ENCODE results near the gene PIP5K1B. TPM values are rescaled to one million over a fixed set of nuclear protein-coding genes. Genes with fewer than 3 reads are reported as not detected.

The PIP5K1B gene
- total and polyA plus RNA-seq, 10 of the 15 experiments (the other 5 are each of a cell fraction or from before 2014, with no cell fraction given) = 6.8 to 16.3 (median 10.6) TPM

DNA sequence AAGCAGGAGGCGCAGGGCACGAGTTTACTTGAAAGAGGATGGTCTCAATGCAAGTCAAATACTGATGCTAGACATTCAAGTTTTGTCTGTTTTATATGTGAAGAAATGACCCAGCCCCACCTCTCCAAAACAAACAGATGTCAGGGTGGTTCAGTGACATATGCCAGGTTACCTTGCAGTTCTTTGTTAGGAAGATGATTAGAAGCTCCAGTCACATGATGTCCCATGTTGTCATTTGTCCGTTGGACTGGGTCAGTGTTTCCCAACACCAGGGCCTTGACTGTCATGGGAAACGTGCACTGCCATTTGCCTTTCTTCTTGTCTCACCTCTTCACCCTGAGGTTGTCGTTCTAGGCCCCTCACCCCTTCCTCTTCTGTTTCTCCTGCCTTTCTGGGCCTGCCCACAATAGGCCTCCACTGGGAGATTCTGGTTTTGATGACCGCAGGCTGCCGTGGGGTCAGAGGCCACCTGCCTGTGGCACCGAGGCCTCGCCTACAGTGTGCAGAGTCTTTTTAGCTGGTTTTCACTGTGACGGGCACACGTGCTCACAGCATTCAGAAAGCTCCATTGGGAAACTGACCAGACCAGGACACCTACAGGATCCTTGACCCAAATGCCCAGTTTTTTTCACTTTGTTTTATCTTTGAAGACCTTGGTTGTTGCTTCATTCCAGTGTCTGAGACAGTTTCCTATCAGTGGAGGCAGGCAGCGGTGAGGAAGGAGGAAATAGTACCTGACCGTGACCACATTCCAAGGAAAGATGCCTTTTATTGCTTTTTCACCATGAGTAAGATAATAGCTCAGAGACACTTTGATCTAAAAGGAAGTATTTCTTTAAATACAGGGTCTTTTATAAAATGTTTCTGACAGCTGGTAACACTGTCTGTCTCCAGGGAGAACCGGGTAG lies 123.1 kb downstream of the PIP5K1B start (continued):
- TF ChIP-seq, protein P1, sequence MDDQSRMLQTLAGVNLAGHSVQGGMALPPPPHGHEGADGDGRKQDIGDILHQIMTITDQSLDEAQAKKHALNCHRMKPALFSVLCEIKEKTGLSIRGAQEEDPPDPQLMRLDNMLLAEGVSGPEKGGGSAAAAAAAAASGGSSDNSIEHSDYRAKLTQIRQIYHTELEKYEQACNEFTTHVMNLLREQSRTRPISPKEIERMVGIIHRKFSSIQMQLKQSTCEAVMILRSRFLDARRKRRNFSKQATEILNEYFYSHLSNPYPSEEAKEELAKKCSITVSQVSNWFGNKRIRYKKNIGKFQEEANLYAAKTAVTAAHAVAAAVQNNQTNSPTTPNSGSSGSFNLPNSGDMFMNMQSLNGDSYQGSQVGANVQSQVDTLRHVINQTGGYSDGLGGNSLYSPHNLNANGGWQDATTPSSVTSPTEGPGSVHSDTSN (IDR thresholded peaks at IDR 0.05; ENCODE audit: insufficient replicate concordance, low read depth, low read length) = no peak
- TF ChIP-seq, protein P2, sequence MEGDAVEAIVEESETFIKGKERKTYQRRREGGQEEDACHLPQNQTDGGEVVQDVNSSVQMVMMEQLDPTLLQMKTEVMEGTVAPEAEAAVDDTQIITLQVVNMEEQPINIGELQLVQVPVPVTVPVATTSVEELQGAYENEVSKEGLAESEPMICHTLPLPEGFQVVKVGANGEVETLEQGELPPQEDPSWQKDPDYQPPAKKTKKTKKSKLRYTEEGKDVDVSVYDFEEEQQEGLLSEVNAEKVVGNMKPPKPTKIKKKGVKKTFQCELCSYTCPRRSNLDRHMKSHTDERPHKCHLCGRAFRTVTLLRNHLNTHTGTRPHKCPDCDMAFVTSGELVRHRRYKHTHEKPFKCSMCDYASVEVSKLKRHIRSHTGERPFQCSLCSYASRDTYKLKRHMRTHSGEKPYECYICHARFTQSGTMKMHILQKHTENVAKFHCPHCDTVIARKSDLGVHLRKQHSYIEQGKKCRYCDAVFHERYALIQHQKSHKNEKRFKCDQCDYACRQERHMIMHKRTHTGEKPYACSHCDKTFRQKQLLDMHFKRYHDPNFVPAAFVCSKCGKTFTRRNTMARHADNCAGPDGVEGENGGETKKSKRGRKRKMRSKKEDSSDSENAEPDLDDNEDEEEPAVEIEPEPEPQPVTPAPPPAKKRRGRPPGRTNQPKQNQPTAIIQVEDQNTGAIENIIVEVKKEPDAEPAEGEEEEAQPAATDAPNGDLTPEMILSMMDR (IDR thresholded peaks at IDR 0.05 in 2 of 3, conservative IDR thresholded peaks at IDR 0.05 in 1 of 3; ENCODE audit: control insufficient read depth in 2 of 3, extremely low read depth in 1 of 3, insufficient read depth in 1 of 3, low read depth in 3 of 3, low read length in 3 of 3) = no peak
- no peak for TF ChIP-seq ESRRA (IDR thresholded peaks at IDR 0.05; ENCODE audit: low read length)

DNA sequence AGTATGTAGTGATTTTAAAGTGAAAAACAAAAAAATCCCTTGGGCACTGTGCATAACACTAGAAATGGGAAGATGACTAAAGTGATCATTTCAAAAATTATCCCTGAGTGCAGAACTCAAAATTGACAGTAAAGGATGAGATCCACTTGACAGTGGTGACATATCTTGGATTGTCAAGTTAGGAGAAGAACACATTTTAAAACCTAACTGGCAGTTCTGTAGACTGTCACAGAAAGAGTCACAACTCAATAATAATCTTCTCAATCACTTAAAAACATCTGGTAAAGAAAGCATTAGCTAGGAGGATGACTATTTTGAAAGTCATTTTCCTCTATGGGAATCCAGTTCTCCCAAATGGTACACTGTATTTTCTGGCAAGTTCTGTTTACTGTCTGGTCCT lies 127.1 kb downstream of the PIP5K1B start:
- ATAC-seq (no peak), DNase-seq (ENCODE audit: low read depth, low spot score) (no peak), FAIRE-seq (no peak)
- Histone ChIP-seq H3K9me3 (replicated peaks; ENCODE audit: control insufficient read depth, insufficient read depth, low read length) (no peaks in the 10 kb centered on the region), H3K4me1 (ENCODE audit: control insufficient read depth, insufficient read depth, low read length) (no peaks in the 10 kb centered on the region), H3K4me2 (ENCODE audit: control insufficient read depth, insufficient read depth) (no peak overlapping the region), H4K20me1 (ENCODE audit: control insufficient read depth, insufficient read depth) (no peaks in the 10 kb centered on the region), H3K4me3 (no peak overlapping the region), H3K36me3 (ENCODE audit: control insufficient read depth in 2 of 2, insufficient read depth in 2 of 2, low read length in 1 of 2) (no peaks in the 10 kb centered on the region), H2AFZ (ENCODE audit: control insufficient read depth, low read depth, low read length) (no peak overlapping the region), H3K9ac (ENCODE audit: control insufficient read depth, insufficient read depth, low read length) (no peak overlapping the region), H3K27me3 (replicated peaks in 1 of 2; ENCODE audit: control insufficient read depth in 2 of 2, insufficient read depth in 2 of 2, low read length in 1 of 2) (no peaks in the 10 kb centered on the region), H3K79me2 (ENCODE audit: control insufficient read depth, insufficient read depth, low read length) (no peaks in the 10 kb centered on the region), H3K27ac (ENCODE audit: control insufficient read depth, insufficient read depth) (no peak overlapping the region)
- TF ChIP-seq NFXL1 (IDR thresholded peaks at IDR 0.05; ENCODE audit: borderline replicate concordance) = no peak
- TF ChIP-seq SREBF1 (IDR thresholded peaks at IDR 0.05; ENCODE audit: low read length) = no peak
- no peak for TF ChIP-seq TAF1 (IDR thresholded peaks at IDR 0.05; ENCODE audit: borderline replicate concordance, low read depth, low read length)
- TF ChIP-seq, protein P3, sequence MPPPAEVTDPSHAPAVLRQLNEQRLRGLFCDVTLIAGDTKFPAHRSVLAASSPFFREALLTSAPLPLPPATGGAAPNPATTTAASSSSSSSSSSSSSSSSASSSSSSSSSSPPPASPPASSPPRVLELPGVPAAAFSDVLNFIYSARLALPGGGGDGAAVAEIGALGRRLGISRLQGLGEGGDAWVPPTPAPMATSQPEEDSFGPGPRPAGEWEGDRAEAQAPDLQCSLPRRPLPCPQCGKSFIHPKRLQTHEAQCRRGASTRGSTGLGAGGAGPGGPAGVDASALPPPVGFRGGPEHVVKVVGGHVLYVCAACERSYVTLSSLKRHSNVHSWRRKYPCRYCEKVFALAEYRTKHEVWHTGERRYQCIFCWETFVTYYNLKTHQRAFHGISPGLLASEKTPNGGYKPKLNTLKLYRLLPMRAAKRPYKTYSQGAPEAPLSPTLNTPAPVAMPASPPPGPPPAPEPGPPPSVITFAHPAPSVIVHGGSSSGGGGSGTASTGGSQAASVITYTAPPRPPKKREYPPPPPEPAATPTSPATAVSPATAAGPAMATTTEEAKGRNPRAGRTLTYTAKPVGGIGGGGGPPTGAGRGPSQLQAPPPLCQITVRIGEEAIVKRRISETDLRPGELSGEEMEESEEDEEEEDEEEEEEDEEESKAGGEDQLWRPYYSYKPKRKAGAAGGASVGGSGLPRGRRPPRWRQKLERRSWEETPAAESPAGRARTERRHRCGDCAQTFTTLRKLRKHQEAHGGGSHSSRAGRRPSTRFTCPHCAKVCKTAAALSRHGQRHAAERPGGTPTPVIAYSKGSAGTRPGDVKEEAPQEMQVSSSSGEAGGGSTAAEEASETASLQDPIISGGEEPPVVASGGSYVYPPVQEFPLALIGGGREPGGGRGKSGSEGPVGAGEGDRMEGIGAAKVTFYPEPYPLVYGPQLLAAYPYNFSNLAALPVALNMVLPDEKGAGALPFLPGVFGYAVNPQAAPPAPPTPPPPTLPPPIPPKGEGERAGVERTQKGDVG (CRISPR knock-in tag; IDR thresholded peaks at IDR 0.05) = no peak
- TF ChIP-seq, protein P4, sequence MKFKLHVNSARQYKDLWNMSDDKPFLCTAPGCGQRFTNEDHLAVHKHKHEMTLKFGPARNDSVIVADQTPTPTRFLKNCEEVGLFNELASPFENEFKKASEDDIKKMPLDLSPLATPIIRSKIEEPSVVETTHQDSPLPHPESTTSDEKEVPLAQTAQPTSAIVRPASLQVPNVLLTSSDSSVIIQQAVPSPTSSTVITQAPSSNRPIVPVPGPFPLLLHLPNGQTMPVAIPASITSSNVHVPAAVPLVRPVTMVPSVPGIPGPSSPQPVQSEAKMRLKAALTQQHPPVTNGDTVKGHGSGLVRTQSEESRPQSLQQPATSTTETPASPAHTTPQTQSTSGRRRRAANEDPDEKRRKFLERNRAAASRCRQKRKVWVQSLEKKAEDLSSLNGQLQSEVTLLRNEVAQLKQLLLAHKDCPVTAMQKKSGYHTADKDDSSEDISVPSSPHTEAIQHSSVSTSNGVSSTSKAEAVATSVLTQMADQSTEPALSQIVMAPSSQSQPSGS (IDR thresholded peaks at IDR 0.05; ENCODE audit: low read length) = no peak
- no peak for TF ChIP-seq MTA3 (IDR thresholded peaks at IDR 0.05; ENCODE audit: borderline replicate concordance, low read length)
- SMC1A ChIA-PET (ENCODE audit: uncharacterized antibody, unreplicated experiment) = no interaction called here
- intact Hi-C loops (cut with micrococcal nuclease; ENCODE audit: unreplicated experiment) = no loop called here
- no TSS peak for BruUV-seq (replicated peaks)
- CTCF ChIA-PET = interaction anchor here (1.4 kb wide), 1 partner anchor 13 kb away, joined by 4 read pairs; no protein-coding TSS in a partner anchor
- POLR2A ChIA-PET = no interaction called here
- RAD21 ChIA-PET (ENCODE audit: unreplicated experiment) = interaction anchor here (1.0 kb wide), 1 partner anchor 167 kb away, joined by 4 read pairs; no protein-coding TSS in a partner anchor
- in situ Hi-C loops (cut with MboI) = no loop called here
